Activated T-helper 2 cell treated with anti-CD3 and anti-CD28 coated beads, Interferon-gamma antibody, Interleukin-2, Interleukin-4, amounts not matched to agents 10 μg/mL and 5 μg/mL and 100 μg/mL, durations not matched to agents 14 hours and 24 hours and 36 hours (primary cell): ENCODE results near the gene HSBP1L1. TPM values are rescaled to one million over a fixed set of nuclear protein-coding genes. Genes with fewer than 3 reads are reported as not detected.
"Not testable (repeated sequence)": the region's sequence is repeated elsewhere in the genome, so short reads cannot be mapped to it uniquely, and the experiment has no call there.

Experiments used
- DNase-seq: peaks from one replicate; pipeline ENCODE4 v3.0.0; 2021; ENCODE audit warnings: low spot score
- H3K27ac Mint-ChIP-seq: one replicate; pipeline ENCODE4 v1.8.0; 2021; ENCODE audit warnings: mixed read lengths
- H3K27me3 Mint-ChIP-seq: one replicate; pipeline ENCODE4 v1.8.0; 2021; ENCODE audit warnings: low read depth, mixed read lengths
- H3K36me3 Mint-ChIP-seq: one replicate; pipeline ENCODE4 v1.8.0; 2021; ENCODE audit warnings: low read depth, mixed read lengths
- H3K4me1 Mint-ChIP-seq: one replicate; pipeline ENCODE4 v1.8.0; 2021; ENCODE audit warnings: low read depth, mixed read lengths
- H3K4me3 Mint-ChIP-seq: one replicate; pipeline ENCODE4 v1.8.0; 2021; ENCODE audit warnings: low read depth, mild to moderate bottlenecking, moderate library complexity, mixed read lengths
- H3K9me3 Mint-ChIP-seq: one replicate; pipeline ENCODE4 v1.8.0; 2021; ENCODE audit warnings: mixed read lengths
- intact Hi-C: fragments of 100-400 bp; cut with micrococcal nuclease; formaldehyde crosslinking; loops from one replicate; pipeline ENCODE4 v1.15.1; 2023
- total RNA-seq: library from RNA; stranded (reverse); gene quantifications from 2 replicates; pipeline ENCODE4 v1.2.3, GENCODE V29; 2022

Gene HSBP1L1
- total RNA-seq, 1 donor from 2014 or later: 12.0 TPM

- H3K4me1 Mint-ChIP-seq: no peaks in the 10 kb centered on the region
- H3K4me3 Mint-ChIP-seq: no peak overlapping the region
- H3K36me3 Mint-ChIP-seq: peaks cover 4% of the 10 kb centered on the region
- H3K27ac Mint-ChIP-seq: no peak overlapping the region
- no peak for DNase-seq
- intact Hi-C loops: no loop called here
- peaks cover 10% of the 10 kb centered on the region for H3K9me3 Mint-ChIP-seq
- no peaks in the 10 kb centered on the region for H3K27me3 Mint-ChIP-seq
Measured at GRCh38 chr18:80000877-80001276, 36.4 kb downstream of the HSBP1L1 start.

- Mint-ChIP-seq H3K27me3 (no peaks in the 10 kb centered on the region), H3K27ac (no peak overlapping the region), H3K9me3 (peaks cover 10% of the 10 kb centered on the region), H3K36me3 (peaks cover 4% of the 10 kb centered on the region), H3K4me1 (no peaks in the 10 kb centered on the region), H3K4me3 (no peak overlapping the region)
- DNase-seq: no peak
- intact Hi-C loops: no loop called here
Measured at GRCh38 chr18:80002468-80002867, 38.0 kb downstream of the HSBP1L1 start.

GRCh38 chr18:80004600-80005342 lies 40.3 kb downstream of the HSBP1L1 start:
- Mint-ChIP-seq H3K27me3 (no peaks in the 10 kb centered on the region), H3K4me3 (no peak overlapping the region), H3K36me3 (peaks cover 4% of the 10 kb centered on the region), H3K4me1 (no peaks in the 10 kb centered on the region), H3K27ac (no peak overlapping the region), H3K9me3 (peaks cover 22% of the 10 kb centered on the region)
- intact Hi-C loops: no loop called here
- DNase-seq: no peak

DNA sequence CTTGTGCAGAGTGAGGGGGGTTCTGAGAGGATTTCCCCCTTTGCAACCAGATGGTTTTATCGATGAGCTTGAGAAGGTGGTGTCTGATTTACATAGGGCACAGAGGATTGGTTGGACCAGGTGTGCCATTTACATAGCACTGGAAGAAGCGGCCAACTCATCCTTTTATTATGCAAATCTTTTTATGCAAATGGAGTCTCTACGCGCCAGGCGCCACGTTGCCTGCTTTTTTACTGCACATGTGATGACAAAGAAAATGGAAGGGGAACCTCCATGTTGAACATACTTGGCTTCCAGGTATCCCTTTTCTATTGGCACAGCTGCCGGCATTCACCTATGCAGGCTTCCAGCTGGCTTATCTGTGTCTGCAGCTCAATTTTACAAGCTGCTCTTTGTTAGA lies 42.3 kb downstream of the HSBP1L1 start:
- no peak for DNase-seq
- H3K4me1 Mint-ChIP-seq: no peaks in the 10 kb centered on the region
- intact Hi-C loops: no loop called here
- H3K27me3 Mint-ChIP-seq: no peaks in the 10 kb centered on the region
- no peak overlapping the region for H3K4me3 Mint-ChIP-seq
- H3K9me3 Mint-ChIP-seq: peaks cover 25% of the 10 kb centered on the region
- no peak overlapping the region for H3K27ac Mint-ChIP-seq
- H3K36me3 Mint-ChIP-seq: no peaks in the 10 kb centered on the region

GRCh38 chr18:80009661-80010550 lies 45.5 kb downstream of the HSBP1L1 start:
- DNase-seq: no peak
- H3K27ac Mint-ChIP-seq: no peak overlapping the region
- no peak overlapping the region for H3K4me3 Mint-ChIP-seq
- intact Hi-C loops: no loop called here
- H3K27me3 Mint-ChIP-seq: no peaks in the 10 kb centered on the region
- H3K36me3 Mint-ChIP-seq: no peaks in the 10 kb centered on the region
- H3K9me3 Mint-ChIP-seq: peaks cover 45% of the 10 kb centered on the region
- H3K4me1 Mint-ChIP-seq: no peaks in the 10 kb centered on the region

DNA sequence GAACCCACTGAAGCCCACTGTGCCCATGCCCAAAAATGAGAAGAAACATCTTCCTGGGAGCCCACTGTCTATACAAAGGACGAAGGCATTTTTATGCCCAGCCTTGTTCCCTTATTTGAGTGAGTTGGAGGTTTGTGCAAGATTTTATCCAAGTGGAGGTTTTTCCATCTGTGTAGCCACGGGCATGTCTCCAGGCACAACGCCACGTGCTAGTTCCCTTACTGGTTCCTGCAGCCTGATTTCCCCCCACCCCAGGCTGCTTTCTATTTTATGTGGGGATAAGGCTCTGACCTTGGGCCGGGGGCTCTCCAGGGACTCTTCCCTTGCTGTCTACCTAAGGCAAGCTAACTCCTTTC lies 46.1 kb downstream of the HSBP1L1 start:
- Mint-ChIP-seq H3K9me3 (peaks cover 45% of the 10 kb centered on the region), H3K27me3 (no peaks in the 10 kb centered on the region), H3K36me3 (no peaks in the 10 kb centered on the region), H3K4me3 (no peak overlapping the region), H3K4me1 (no peaks in the 10 kb centered on the region), H3K27ac (no peak overlapping the region)
- no peak for DNase-seq
- intact Hi-C loops: no loop called here

DNA sequence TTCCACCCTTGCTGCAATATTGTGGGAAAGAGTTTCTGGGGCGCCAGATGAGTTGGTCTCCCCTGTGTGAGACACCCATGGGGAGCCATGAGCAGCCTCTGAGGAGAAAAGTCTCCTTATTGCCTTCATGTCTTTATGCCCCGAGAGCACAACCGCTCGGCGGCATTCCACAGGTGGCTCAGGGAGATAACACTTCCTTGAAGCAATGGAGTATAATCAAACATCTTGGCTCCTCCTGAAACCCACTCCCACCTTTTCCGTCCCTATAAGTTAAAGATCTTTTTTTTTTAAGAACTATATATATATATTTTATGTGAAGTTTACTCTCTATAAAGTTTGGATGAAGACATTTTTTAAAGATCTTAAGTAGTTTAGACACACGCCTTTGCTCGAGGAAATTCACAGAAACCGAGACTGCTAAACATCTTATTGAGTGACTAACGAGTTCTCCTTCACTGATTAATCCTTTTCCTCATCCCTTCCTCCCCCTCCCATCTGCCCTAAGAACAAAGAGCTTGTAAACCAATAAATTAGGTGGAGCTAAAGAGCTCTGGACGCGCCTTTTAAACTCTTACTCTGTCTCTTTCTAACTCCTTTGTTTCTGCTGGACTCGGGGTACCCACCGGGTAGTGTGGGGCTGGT lies 47.2 kb downstream of the HSBP1L1 start:
- peaks cover 45% of the 10 kb centered on the region for H3K9me3 Mint-ChIP-seq
- H3K4me1 Mint-ChIP-seq, DNase-seq, H3K36me3 Mint-ChIP-seq, H3K27ac Mint-ChIP-seq, intact Hi-C loops, H3K4me3 Mint-ChIP-seq, H3K27me3 Mint-ChIP-seq: not testable (repeated sequence)

DNA sequence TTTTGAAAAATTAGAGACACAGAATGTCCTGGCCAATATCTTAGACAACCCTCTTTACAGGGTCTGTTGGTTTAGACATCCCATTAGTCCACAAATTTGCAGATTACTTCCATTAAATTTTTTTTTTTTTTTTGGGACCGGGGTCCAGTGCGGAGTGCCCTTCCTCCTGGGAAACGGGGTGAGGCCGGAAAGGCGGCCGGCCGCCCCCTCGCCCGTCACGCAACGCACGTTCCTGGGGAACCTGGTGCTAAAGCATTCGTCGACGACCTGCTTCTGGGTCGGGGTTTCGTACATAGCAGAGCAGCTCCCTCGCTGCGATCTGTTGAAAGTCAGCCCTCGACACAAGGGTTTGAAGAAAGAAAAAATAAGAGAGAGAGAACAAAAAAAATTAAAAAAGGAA lies 48.3 kb downstream of the HSBP1L1 start:
- no peaks in the 10 kb centered on the region for H3K4me1 Mint-ChIP-seq
- intact Hi-C loops: no loop called here
- H3K36me3 Mint-ChIP-seq: no peaks in the 10 kb centered on the region
- H3K27ac Mint-ChIP-seq: no peak overlapping the region
- H3K4me3 Mint-ChIP-seq: no peak overlapping the region
- H3K9me3 Mint-ChIP-seq: peaks cover 45% of the 10 kb centered on the region
- no peaks in the 10 kb centered on the region for H3K27me3 Mint-ChIP-seq
- DNase-seq: no peak

Other genes starting within 250 kb of the HSBP1L1 start
- gene KCNG2, start 166.7 kb upstream of the HSBP1L1 start, total RNA-seq: not detected in 2 replicates
- 48.1 and 49.5 TPM in 2 replicates for gene SLC66A2, start 13.0 kb upstream of the HSBP1L1 start, total RNA-seq
- gene TXNL4A, start 23.9 kb downstream of the HSBP1L1 start, total RNA-seq: 181 and 194 TPM in 2 replicates
- gene RBFA, start 69.8 kb downstream of the HSBP1L1 start, total RNA-seq: 48.4 and 49.4 TPM in 2 replicates
- gene ADNP2, start 144.6 kb downstream of the HSBP1L1 start, total RNA-seq: 28.1 and 28.9 TPM in 2 replicates